H9 (cell line): ENCODE results near the gene HSFX2. TPM values are rescaled to one million over a fixed set of nuclear protein-coding genes. Genes with fewer than 3 reads are reported as not detected.

Source experiments
- DNase-seq: peaks from one replicate; pipeline ENCODE4 v3.0.0-alpha.2; 2017
- H2AFZ ChIP-seq: one replicate; pipeline ENCODE4 v1.6.1; 2013; ENCODE audit warnings: mild to moderate bottlenecking, low read length, control low read depth, moderate library complexity
- H2AK5ac ChIP-seq: 2 replicates; pipeline ENCODE4 v1.6.1; 2013; ENCODE audit warnings: low read length, control low read depth, mixed read lengths; ENCODE audit not compliant: insufficient read length
- H2BK120ac ChIP-seq: one replicate; pipeline ENCODE4 v1.6.1; 2013; ENCODE audit warnings: low read depth, mild to moderate bottlenecking, low read length, control low read depth, inconsistent platforms; ENCODE audit not compliant: poor library complexity, severe bottlenecking
- H2BK12ac ChIP-seq: 2 replicates; pipeline ENCODE4 v1.6.1; 2013; ENCODE audit warnings: low read length, control low read depth, mixed read lengths, low read depth; ENCODE audit not compliant: insufficient read length
- H2BK15ac ChIP-seq: 2 replicates; pipeline ENCODE4 v1.6.1; 2013; ENCODE audit warnings: low read depth, low read length, control low read depth
- H2BK20ac ChIP-seq: one replicate; pipeline ENCODE4 v1.6.1; 2013; ENCODE audit warnings: low read depth, mild to moderate bottlenecking, low read length, control low read depth, inconsistent platforms; ENCODE audit not compliant: poor library complexity, severe bottlenecking
- H2BK5ac ChIP-seq: 2 replicates; pipeline ENCODE4 v1.6.1; 2013; ENCODE audit warnings: low read length, control low read depth, mixed read lengths; ENCODE audit not compliant: insufficient read length
- H3K14ac ChIP-seq: 2 replicates; pipeline ENCODE4 v1.6.1; 2013; ENCODE audit warnings: low read length, control low read depth; ENCODE audit not compliant: insufficient read depth
- H3K18ac ChIP-seq: 2 replicates; pipeline ENCODE4 v1.6.1; 2013; ENCODE audit warnings: low read depth, mild to moderate bottlenecking, mixed read lengths, low read length, control low read depth; ENCODE audit not compliant: insufficient read length
- H3K23ac ChIP-seq: 2 replicates; pipeline ENCODE4 v1.6.1; 2013; ENCODE audit warnings: low read length, control low read depth, mixed read lengths, low read depth; ENCODE audit not compliant: insufficient read length
- H3K23me2 ChIP-seq: 2 replicates; pipeline ENCODE4 v1.6.1; 2013; ENCODE audit warnings: low read depth, mild to moderate bottlenecking, mixed read lengths, low read length, control low read depth; ENCODE audit not compliant: insufficient read length, poor library complexity, severe bottlenecking
- H3K27ac ChIP-seq: 2 replicates; pipeline ENCODE4 v1.5.1; 2013; ENCODE audit warnings: low read length, control low read depth, mixed read lengths, low read depth; ENCODE audit not compliant: insufficient read length
- H3K27me3 ChIP-seq: 2 replicates; pipeline ENCODE4 v1.6.1; 2013; ENCODE audit warnings: low read length, control low read depth, inconsistent platforms; ENCODE audit not compliant: insufficient read depth
- H3K4ac ChIP-seq: 2 replicates; pipeline ENCODE4 v1.6.1; 2013; ENCODE audit warnings: low read depth, mild to moderate bottlenecking, control low read depth, inconsistent platforms, low read length, moderate library complexity
- H3K4me1 ChIP-seq: 2 replicates; pipeline ENCODE4 v1.6.1; 2013; ENCODE audit warnings: low read length, control low read depth, inconsistent platforms; ENCODE audit not compliant: insufficient read depth
- H3K4me2 ChIP-seq: 2 replicates; pipeline ENCODE4 v1.6.1; 2013; ENCODE audit warnings: low read length, control low read depth, mixed read lengths; ENCODE audit not compliant: insufficient read length, insufficient read depth
- H3K56ac ChIP-seq: 2 replicates; pipeline ENCODE4 v1.6.1; 2013; ENCODE audit warnings: low read depth, mild to moderate bottlenecking, mixed read lengths, low read length, control low read depth; ENCODE audit not compliant: insufficient read length
- H3K79me1 ChIP-seq: 2 replicates; pipeline ENCODE4 v1.6.1; 2013; ENCODE audit warnings: low read depth, mild to moderate bottlenecking, moderate library complexity, low read length, control low read depth, inconsistent platforms; ENCODE audit not compliant: insufficient read depth, poor library complexity, severe bottlenecking
- H3K79me2 ChIP-seq: 2 replicates; pipeline ENCODE4 v1.6.1; 2013; ENCODE audit warnings: low read length, control low read depth, inconsistent platforms; ENCODE audit not compliant: insufficient read depth
- H3K9ac ChIP-seq: 2 replicates; pipeline ENCODE4 v1.6.1; 2013; ENCODE audit warnings: low read length, control low read depth, mixed read lengths; ENCODE audit not compliant: insufficient read length; ENCODE audit errors: extremely low read depth
- H3K9me3 ChIP-seq: one replicate; pipeline ENCODE4 v1.6.1; 2013; ENCODE audit warnings: low read depth, low read length, inconsistent platforms; ENCODE audit not compliant: control insufficient read depth
- H3T11ph ChIP-seq: one replicate; pipeline ENCODE4 v1.6.1; 2013; ENCODE audit warnings: mild to moderate bottlenecking, low read length, control low read depth, inconsistent platforms
- H4K20me1 ChIP-seq: one replicate; pipeline ENCODE4 v1.6.1; 2013; ENCODE audit not compliant: control insufficient read depth, insufficient read length, insufficient read depth
- H4K5ac ChIP-seq: 2 replicates; pipeline ENCODE4 v1.6.1; 2013; ENCODE audit warnings: low read depth, mild to moderate bottlenecking, mixed read lengths, low read length, control low read depth; ENCODE audit not compliant: insufficient read length
- H4K8ac ChIP-seq: replicated peaks from 2 replicates; pipeline ENCODE4 v1.6.1; 2013; ENCODE audit warnings: low read length, control low read depth, mixed read lengths, low read depth; ENCODE audit not compliant: insufficient read length
- H4K91ac ChIP-seq: 2 replicates; pipeline ENCODE4 v1.6.1; 2013; ENCODE audit warnings: low read depth, mild to moderate bottlenecking, moderate library complexity, mixed read lengths, low read length, control low read depth; ENCODE audit not compliant: insufficient read length
- H3K27ac Mint-ChIP-seq, 3 experiments: 2 replicates in 2 of 3; 3 replicates in 1 of 3; pipeline ENCODE4 v1.8.0; 2020 to 2021; ENCODE audit warnings: mixed read lengths in 3 of 3, mild to moderate bottlenecking in 1 of 3, moderate library complexity in 1 of 3
- H3K27me3 Mint-ChIP-seq: 2 replicates; pipeline ENCODE4 v1.8.0; 2021; ENCODE audit warnings: low read depth, mild to moderate bottlenecking, moderate library complexity, mixed read lengths
- H3K36me3 Mint-ChIP-seq, 3 experiments: 2 replicates in 2 of 3; 3 replicates in 1 of 3; pipeline ENCODE4 v1.8.0; 2020 to 2021; ENCODE audit warnings: low read depth in 3 of 3, mixed read lengths in 3 of 3; ENCODE audit not compliant: insufficient read depth in 1 of 3
- H3K4me1 Mint-ChIP-seq, 2 experiments: 2 replicates each; pipeline ENCODE4 v1.8.0; 2020; ENCODE audit warnings: mixed read lengths in 2 of 2
- H3K4me3 Mint-ChIP-seq, 2 experiments: 2 replicates in 1 of 2; 3 replicates in 1 of 2; pipeline ENCODE4 v1.8.0; 2020 to 2021; ENCODE audit warnings: mild to moderate bottlenecking in 2 of 2, mixed read lengths in 2 of 2, moderate library complexity in 1 of 2
- H3K9me3 Mint-ChIP-seq, 2 experiments: 2 replicates in 1 of 2; 3 replicates in 1 of 2; pipeline ENCODE4 v1.8.0; 2020; ENCODE audit warnings: mild to moderate bottlenecking in 2 of 2, mixed read lengths in 2 of 2, moderate library complexity in 1 of 2
- WGBS: extraction: QIAGEN DNeasy Blood & Tissue Kit; methylation state at CpG from one replicate; pipeline ENCODE4 v1.1.7; 2013; ENCODE audit warnings: missing lambda C conversion rate, low lambda C conversion rate, mixed read lengths; ENCODE audit not compliant: insufficient read length; ENCODE audit errors: extremely low coverage; 5-methylcytosine and 5-hydroxymethylcytosine counted together
- total RNA-seq: library from RNA; stranded (reverse); gene quantifications from 2 replicates; pipeline ENCODE4 v1.2.1, GENCODE V29; 2021
- TF ChIP-seq, protein P1 (sequence below): fragments of 200-600 bp; sonication (generic); conservative IDR thresholded peaks from 3 replicates; pipeline ENCODE4 v1.8.0; 2021; ENCODE audit warnings: antibody characterized with exemption, mild to moderate bottlenecking

HSFX2 gene
- total RNA-seq, 1 experiment from 2014 or later = not detected

GRCh38 chrX:149641432-149641831 lies 46.3 kb upstream of the HSFX2 start:
- Mint-ChIP-seq H3K4me3 (no peak overlapping the region), H3K4me1 (no peaks in the 10 kb centered on the region), H3K36me3 (no peaks in the 10 kb centered on the region; a peak in 2 of 7 replicates), H3K27ac (no peak overlapping the region), H3K27me3 (peaks cover 6% of the 10 kb centered on the region), H3K9me3 (peaks cover 60 to 67% of the 10 kb centered on the region in 2 experiments)
- Histone ChIP-seq H3K9me3 (peaks cover 22% of the 10 kb centered on the region), H3K79me2 (no peaks in the 10 kb centered on the region), H3T11ph (no peak overlapping the region), H4K5ac (no peak overlapping the region), H2BK12ac (no peak overlapping the region), H3K9ac (no peak overlapping the region), H3K23ac (no peak overlapping the region), H2AK5ac (no peak overlapping the region), H4K20me1 (no peaks in the 10 kb centered on the region), H3K4ac (no peak overlapping the region), H2BK15ac (no peak overlapping the region), H3K23me2 (no peaks in the 10 kb centered on the region), H3K4me2 (no peak overlapping the region), H2BK20ac (no peak overlapping the region), H3K27ac (no peak overlapping the region), H3K79me1 (no peaks in the 10 kb centered on the region), H3K14ac (no peak overlapping the region), H3K56ac (no peak overlapping the region), H3K18ac (no peak overlapping the region), H2AFZ (no peak overlapping the region), H2BK5ac (no peak overlapping the region), H4K91ac (no peak overlapping the region), H3K4me1 (no peaks in the 10 kb centered on the region), H4K8ac (no peak overlapping the region), H2BK120ac (no peak overlapping the region), H3K27me3 (no peaks in the 10 kb centered on the region)
- TF ChIP-seq, protein P1, sequence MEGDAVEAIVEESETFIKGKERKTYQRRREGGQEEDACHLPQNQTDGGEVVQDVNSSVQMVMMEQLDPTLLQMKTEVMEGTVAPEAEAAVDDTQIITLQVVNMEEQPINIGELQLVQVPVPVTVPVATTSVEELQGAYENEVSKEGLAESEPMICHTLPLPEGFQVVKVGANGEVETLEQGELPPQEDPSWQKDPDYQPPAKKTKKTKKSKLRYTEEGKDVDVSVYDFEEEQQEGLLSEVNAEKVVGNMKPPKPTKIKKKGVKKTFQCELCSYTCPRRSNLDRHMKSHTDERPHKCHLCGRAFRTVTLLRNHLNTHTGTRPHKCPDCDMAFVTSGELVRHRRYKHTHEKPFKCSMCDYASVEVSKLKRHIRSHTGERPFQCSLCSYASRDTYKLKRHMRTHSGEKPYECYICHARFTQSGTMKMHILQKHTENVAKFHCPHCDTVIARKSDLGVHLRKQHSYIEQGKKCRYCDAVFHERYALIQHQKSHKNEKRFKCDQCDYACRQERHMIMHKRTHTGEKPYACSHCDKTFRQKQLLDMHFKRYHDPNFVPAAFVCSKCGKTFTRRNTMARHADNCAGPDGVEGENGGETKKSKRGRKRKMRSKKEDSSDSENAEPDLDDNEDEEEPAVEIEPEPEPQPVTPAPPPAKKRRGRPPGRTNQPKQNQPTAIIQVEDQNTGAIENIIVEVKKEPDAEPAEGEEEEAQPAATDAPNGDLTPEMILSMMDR = no peak
- DNase-seq = no peak
- whole genome bisulfite sequencing = no CpG with 5 or more reads among the region's 3 CpGs
